Subcutaneous adipose tissue (tissue), 4 donors: ENCODE data around the gene FNIP2. TPM values are rescaled to one million over a fixed set of nuclear protein-coding genes. Genes with fewer than 3 reads are reported as not detected.

Experiments
- total RNA-seq, 4 donors: library from RNA; depleted of rRNA; stranded (reverse); fragments of >200 nt; gene quantifications; one replicate each; pipeline ENCODE4 v1.1.0, GENCODE V29; 2016
- TF ChIP-seq, protein P1 (sequence below): fragments of 450-650 bp; IDR thresholded peaks from one replicate; pipeline ENCODE4 v1.5.1; 2016; ENCODE audit warnings: low read depth, mild to moderate bottlenecking, control low read depth, antibody characterized with exemption, moderate library complexity

The FNIP2 gene
- total RNA-seq, 4 donors from 2014 or later: 64.1 to 97.1 (median 83.9) TPM

DNA sequence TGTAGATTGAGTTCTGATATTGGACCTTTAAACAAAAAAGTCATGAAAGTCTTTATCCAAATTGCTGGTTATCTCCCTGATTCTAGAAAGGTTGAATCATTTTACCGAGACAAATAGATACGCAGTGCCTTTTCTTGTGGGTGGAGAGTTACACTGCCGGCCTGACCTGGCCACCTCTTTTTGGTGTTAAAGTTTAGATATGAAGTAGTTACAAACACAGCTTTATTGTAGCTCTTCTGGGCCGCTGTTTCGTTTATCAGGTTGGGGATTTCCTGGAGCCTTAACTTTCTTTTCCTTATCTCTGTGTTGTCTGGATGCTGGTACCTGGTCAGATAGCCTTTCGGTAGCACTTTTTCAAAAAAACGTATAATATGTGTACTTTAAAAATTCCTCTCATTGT lies 31.0 kb downstream of the FNIP2 start:
- TF ChIP-seq, protein P1, sequence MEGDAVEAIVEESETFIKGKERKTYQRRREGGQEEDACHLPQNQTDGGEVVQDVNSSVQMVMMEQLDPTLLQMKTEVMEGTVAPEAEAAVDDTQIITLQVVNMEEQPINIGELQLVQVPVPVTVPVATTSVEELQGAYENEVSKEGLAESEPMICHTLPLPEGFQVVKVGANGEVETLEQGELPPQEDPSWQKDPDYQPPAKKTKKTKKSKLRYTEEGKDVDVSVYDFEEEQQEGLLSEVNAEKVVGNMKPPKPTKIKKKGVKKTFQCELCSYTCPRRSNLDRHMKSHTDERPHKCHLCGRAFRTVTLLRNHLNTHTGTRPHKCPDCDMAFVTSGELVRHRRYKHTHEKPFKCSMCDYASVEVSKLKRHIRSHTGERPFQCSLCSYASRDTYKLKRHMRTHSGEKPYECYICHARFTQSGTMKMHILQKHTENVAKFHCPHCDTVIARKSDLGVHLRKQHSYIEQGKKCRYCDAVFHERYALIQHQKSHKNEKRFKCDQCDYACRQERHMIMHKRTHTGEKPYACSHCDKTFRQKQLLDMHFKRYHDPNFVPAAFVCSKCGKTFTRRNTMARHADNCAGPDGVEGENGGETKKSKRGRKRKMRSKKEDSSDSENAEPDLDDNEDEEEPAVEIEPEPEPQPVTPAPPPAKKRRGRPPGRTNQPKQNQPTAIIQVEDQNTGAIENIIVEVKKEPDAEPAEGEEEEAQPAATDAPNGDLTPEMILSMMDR: no peak

DNA sequence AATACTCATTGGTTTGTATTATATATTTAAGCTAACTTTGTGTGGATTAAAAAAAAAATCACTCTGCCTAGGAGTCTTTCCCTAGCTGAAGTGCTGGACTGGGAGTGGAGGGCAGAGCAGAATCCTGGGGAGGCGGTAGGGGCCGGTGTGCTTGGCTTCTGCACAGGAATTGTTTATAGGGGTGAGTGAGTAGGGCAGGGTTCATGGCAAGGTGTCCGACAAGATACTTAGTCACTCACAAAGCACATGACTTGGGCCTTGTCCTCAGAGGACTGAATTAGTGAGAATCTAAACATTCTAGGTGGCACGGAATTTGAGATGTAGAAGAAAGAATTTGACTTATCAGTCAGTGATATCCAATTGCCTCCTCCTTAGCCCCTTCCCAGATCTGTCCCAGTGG lies 32.2 kb downstream of the FNIP2 start:
- TF ChIP-seq, protein P1: no peak

DNA sequence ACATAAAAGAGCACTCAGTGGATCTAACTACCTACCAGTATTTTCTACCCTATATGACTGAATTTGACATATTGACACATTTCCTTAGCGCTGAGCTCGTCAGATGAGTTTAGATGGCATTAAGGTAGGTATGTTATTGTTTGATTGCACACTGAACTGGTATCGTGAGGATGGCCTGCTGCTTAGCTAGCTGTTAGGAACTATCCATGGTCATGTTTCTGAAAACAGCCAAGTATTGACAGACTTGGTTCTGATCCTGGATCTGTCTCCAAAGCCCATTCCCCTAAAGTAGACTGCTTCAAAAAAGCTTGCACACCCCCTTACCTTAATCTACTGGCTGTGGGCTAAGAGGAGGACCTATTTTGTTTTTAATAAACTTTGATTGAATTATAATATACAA lies 32.9 kb downstream of the FNIP2 start:
- TF ChIP-seq, protein P1: no peak

DNA sequence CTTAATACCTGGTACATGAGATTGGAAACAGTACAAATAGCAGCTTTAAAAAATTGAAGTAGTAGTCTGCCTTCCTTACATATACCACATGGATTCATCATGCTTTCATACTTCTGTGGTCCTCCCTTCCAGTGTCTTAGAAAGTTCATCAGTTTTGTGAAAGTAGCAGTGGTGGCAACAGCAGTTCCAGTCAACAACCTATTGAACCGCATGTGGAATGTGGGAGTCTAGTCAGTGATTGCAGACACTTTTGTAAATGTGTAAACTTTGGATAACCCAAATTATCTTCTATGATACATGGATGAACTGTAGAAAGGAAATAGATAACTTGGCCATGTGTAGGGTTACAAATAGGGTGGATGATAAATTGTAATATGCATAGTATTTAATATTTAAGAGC lies 34.1 kb downstream of the FNIP2 start:
- TF ChIP-seq, protein P1: no peak

DNA sequence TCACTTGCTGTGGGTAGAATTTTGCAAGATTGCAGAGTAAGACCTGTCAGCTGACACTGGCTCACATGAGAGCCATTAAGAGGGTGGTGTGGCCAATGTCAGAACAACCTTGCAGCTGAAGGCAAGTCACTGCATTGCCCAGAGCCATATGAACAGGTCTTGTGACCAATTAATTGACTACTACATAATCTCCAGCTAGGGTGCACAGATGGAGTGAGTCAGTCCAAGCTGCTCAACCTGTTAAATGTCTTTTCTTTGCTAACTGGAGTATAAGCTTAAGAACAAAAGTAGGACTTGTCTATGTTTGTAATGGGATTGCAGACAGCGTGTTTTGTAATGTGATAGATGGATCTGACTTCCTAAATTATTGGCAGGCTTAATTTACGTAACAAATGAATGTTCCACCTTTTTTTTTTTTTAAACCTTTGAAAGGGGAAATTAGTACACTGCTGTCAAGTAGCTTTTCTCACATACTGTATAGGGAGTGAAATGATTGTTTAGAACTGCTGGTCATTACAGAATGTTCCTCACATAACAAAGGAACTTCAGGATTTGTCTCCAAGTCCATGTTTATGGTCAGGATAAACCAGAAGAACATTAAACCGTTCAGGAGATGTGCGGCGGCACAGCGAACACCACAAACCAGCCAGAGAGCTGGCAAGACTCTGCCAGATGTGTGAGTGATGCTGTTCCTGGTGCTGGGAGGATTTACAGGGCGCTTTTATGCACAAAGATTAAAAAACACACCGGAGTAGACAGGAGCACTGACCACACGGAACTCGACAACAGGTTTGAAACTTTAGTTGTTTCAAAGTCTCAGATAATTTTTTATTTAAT lies 37.0 kb downstream of the FNIP2 start:
- TF ChIP-seq, protein P1: no peak

DNA sequence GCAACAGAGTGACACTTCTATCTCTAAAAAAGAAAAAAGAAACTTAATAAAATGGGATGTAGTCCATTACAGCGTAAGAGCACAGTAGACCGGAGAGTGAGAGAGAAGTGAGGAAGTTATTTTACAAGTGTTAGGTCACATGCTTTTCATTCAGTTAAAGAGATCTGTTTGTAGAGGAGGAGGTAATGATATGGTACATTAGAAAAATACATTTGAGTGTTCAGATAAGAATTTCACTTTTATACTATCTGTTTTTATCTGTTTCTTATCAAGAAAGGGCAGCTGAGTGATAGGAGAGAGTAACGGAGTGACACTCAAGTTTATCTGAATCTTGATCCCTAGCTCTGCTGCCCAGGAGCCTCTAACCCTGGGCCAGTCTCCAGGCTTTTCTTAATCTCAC lies 38.9 kb downstream of the FNIP2 start:
- TF ChIP-seq, protein P1: no peak

DNA sequence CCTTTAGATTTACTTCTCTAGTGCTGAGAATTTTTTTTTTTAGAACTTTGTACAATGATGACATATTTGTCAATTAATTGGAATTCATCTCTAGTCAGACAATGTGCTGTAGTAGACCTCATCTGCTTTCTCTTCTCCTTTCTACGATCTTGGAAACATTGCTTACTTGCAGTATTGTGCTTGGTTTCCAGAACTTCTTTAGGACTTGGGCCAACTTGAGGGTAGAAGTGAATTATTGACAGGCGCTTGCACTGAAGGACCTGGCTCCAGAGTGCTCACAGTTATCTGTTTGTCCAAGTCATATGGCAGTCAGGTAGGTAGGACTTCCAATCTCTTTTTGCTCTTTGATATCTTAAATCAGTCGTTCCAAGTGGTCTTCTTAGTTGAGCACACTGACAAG lies 39.6 kb downstream of the FNIP2 start:
- TF ChIP-seq, protein P1: no peak
